SK-N-SH treated with all-trans-retinoic acid at 6 μM for 48 hours (cell line): ENCODE results near the gene OR13C8.

ENCODE experiments used
- ATAC-seq: fragments of 200-7000 bp; cut with Tn5 transposase; 3 replicates; pipeline ENCODE4 v1.9.1; 2020; ENCODE audit warnings: mild to moderate bottlenecking, moderate library complexity
- ARNTL ChIP-seq: fragments of 450-650 bp; formaldehyde crosslinking; IDR thresholded peaks from 2 replicates; pipeline ENCODE4 v1.5.0; 2020; ENCODE audit warnings: low read depth, mild to moderate bottlenecking, moderate library complexity, borderline replicate concordance
- BACH2 ChIP-seq: fragments of 250-450 bp; sonication (Bioruptor Pico); IDR thresholded peaks from 2 replicates; pipeline ENCODE4 v1.9.0; 2021; ENCODE audit warnings: mild to moderate bottlenecking, borderline replicate concordance
- CSDC2 ChIP-seq: fragments of 250-450 bp; sonication (Bioruptor Pico); IDR thresholded peaks from 2 replicates; pipeline ENCODE4 v1.5.0; 2020; ENCODE audit warnings: mild to moderate bottlenecking, moderate library complexity
- ESRRG ChIP-seq: fragments of 250-450 bp; sonication (Bioruptor Pico); IDR thresholded peaks from 2 replicates; pipeline ENCODE4 v1.6.1; 2021; ENCODE audit warnings: mild to moderate bottlenecking
- GLIS3 ChIP-seq: fragments of 250-450 bp; sonication (Bioruptor Pico); IDR thresholded peaks from 2 replicates; pipeline ENCODE4 v1.5.0; 2020; ENCODE audit warnings: mild to moderate bottlenecking, moderate library complexity
- PATZ1 ChIP-seq: fragments of 250-450 bp; sonication (Bioruptor Pico); IDR thresholded peaks from 2 replicates; pipeline ENCODE4 v1.8.0; 2020; ENCODE audit warnings: mild to moderate bottlenecking, moderate library complexity, borderline replicate concordance
- POU6F1 ChIP-seq: fragments of 250-450 bp; sonication (Bioruptor Pico); IDR thresholded peaks from 2 replicates; pipeline ENCODE4 v1.8.0; 2021; ENCODE audit warnings: low read depth, mild to moderate bottlenecking, moderate library complexity, borderline replicate concordance
- PPARA ChIP-seq: fragments of 250-450 bp; sonication (Bioruptor Pico); IDR thresholded peaks from 2 replicates; pipeline ENCODE4 v1.5.0; 2020; ENCODE audit warnings: mild to moderate bottlenecking, borderline replicate concordance
- RARB ChIP-seq: fragments of 250-450 bp; sonication (Bioruptor Pico); IDR thresholded peaks from 2 replicates; pipeline ENCODE4 v1.8.0; 2021; ENCODE audit warnings: mild to moderate bottlenecking, moderate library complexity
- TSHZ2 ChIP-seq: fragments of 250-450 bp; sonication (Bioruptor Pico); IDR thresholded peaks from 2 replicates; pipeline ENCODE4 v1.5.0; 2020; ENCODE audit warnings: mild to moderate bottlenecking, moderate library complexity
- ZC3H10 ChIP-seq: fragments of 250-450 bp; sonication (Bioruptor Pico); IDR thresholded peaks from 2 replicates; pipeline ENCODE4 v1.5.1; 2021; ENCODE audit warnings: mild to moderate bottlenecking, moderate library complexity
- ZFP3 ChIP-seq: fragments of 250-450 bp; sonication (Bioruptor Pico); IDR thresholded peaks from 2 replicates; pipeline ENCODE4 v1.5.0; 2020; ENCODE audit warnings: mild to moderate bottlenecking, moderate library complexity
- ZNF565 ChIP-seq: fragments of 450-650 bp; formaldehyde crosslinking; conservative IDR thresholded peaks from 2 replicates; pipeline ENCODE4 v1.5.0; 2020; ENCODE audit warnings: low read depth, mild to moderate bottlenecking, moderate library complexity
- ZNF8 ChIP-seq: fragments of 450-650 bp; formaldehyde crosslinking; IDR thresholded peaks from 2 replicates; pipeline ENCODE4 v1.5.0; 2020; ENCODE audit warnings: mild to moderate bottlenecking, moderate library complexity

Gene OR13C8

GRCh38 chr9:104617418-104617817 is 48.5 kb downstream of the OR13C8 start:
- TF ChIP-seq RARB, result no peak
- no peak for TF ChIP-seq GLIS3 (CRISPR knock-in tag)
- no peak for TF ChIP-seq ZFP3 (CRISPR knock-in tag)
- TF ChIP-seq TSHZ2 (CRISPR knock-in tag), result no peak
- no peak for TF ChIP-seq ZC3H10
- no peak for TF ChIP-seq ESRRG (CRISPR knock-in tag)
- no peak for TF ChIP-seq CSDC2 (CRISPR knock-in tag)
- TF ChIP-seq POU6F1 (CRISPR knock-in tag), result no peak
- no peak for TF ChIP-seq BACH2
- ATAC-seq, result no peak

GRCh38 chr9:104618104-104618503 is 49.1 kb downstream of the OR13C8 start, which contains the start of gene OR13C9:
TSS of gene OR13C9 (minus strand) at chr9:104618204. CDS start at chr9:104618204, 0 bp downstream.
- no peak for ATAC-seq
- TF ChIP-seq ZNF8 (CRISPR knock-in tag), result no peak
- no peak for TF ChIP-seq TSHZ2 (CRISPR knock-in tag)
- TF ChIP-seq PATZ1 (CRISPR knock-in tag), result no peak
- no peak for TF ChIP-seq PPARA (CRISPR knock-in tag)
- TF ChIP-seq ZNF565, result no peak
- TF ChIP-seq ARNTL (CRISPR knock-in tag), result no peak
- TF ChIP-seq CSDC2 (CRISPR knock-in tag), result no peak
